Stimulated activated CD4-positive, alpha-beta T cell treated with anti-CD3 and anti-CD28 coated beads, Interleukin-4, amount 100 ng/mL, for 4 hours (primary cell): ENCODE data around the gene MATN3.

Experiments
- DNase-seq, 2 experiments: peaks; one replicate each; pipeline ENCODE4 v3.0.0-alpha.2; 2020

The MATN3 gene

GRCh38 chr2:19993731-19994130 lies 18.7 kb downstream of the MATN3 start:
- DNase-seq, result no peak

DNA sequence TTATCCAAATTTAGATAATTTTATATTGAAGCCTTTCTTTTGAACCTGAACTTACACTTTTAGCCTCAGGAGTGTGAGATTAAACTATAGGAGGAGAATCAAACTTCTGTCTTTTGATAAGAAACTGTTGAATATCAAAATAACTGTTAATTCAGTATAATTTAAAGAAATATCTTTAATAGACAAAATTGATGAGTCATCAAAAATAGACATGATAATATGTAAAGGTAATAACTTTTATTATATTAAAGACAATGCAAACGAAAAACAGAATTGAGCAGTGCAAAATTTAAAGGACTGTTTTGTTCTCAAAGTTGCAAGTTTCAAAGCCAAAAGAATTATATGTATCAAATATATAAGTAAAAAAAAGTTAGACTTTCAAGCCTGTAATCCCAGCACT lies 20.6 kb downstream of the MATN3 start:
- no peak for DNase-seq

- no peak for DNase-seq
Observed at GRCh38 chr2:19990416-19990728, 22.1 kb downstream of the MATN3 start.

- DNase-seq, result peak; percentile 87 to 94
Observed at GRCh38 chr2:19989667-19990415, 22.6 kb downstream of the MATN3 start, which contains the start of gene WDR35. WDR35 (minus strand) TSS chr2:19990105; CDS start chr2:19990015, 90 bp downstream.

DNA sequence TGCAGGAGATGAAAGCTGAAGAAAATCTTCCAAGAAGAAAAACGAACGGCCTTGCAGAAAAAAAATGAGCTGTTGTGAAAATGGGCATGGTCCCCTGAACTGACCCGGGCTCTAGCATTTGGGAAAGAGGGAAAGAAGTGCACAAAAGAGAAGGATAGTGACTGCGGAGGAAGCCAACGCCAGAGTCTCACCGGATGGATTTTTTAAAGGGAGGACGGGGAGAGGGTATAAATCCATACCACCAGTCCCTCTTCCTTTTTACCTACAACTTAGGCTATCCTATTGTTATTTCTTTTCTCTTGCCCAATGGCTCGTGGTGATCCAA lies 23.2 kb downstream of the MATN3 start:
- no peak for DNase-seq

DNA sequence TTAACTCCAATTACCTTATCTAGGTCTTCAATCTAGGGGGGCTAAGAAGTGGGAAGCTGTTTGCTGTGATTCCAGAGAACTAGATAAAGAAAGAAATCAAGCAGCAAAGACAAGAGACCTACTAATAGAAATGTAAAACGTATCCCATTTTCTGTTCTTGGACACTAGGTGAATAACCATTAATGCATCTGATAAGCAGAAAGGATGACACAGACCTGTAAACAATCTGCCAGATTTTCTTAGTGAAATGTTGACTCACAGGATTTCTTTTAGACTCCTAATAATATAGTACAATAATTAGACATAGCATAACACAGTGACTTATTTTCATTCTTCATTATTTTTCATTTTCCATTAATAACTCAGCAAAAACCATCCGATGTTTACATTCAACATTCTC lies 23.9 kb downstream of the MATN3 start:
- DNase-seq, result no peak

GRCh38 chr2:19987936-19988335 lies 24.5 kb downstream of the MATN3 start:
- DNase-seq, result no peak

DNA sequence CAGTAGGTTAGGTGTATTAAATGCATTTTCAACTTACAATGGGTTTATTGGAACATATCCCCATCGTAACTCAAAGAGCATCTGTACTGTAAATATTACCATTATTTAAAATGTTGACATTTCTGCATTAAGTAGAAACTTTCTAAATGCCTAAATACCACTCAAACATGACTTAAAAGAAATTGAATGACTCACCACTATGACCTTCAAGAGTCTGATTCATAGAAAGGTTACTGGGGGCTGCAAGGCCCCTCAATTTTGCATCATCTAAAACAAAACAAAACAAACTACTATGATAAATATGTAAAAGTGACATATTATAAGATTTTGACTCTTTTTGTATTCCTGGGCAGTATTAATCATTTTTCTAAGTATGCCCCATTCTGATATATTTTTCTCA lies 30.2 kb downstream of the MATN3 start:
- DNase-seq, result no peak

- DNase-seq, result no peak
Observed at GRCh38 chr2:19979932-19980331, 32.5 kb downstream of the MATN3 start.

GRCh38 chr2:19973466-19973865 lies 39.0 kb downstream of the MATN3 start:
- DNase-seq, result no peak

DNA sequence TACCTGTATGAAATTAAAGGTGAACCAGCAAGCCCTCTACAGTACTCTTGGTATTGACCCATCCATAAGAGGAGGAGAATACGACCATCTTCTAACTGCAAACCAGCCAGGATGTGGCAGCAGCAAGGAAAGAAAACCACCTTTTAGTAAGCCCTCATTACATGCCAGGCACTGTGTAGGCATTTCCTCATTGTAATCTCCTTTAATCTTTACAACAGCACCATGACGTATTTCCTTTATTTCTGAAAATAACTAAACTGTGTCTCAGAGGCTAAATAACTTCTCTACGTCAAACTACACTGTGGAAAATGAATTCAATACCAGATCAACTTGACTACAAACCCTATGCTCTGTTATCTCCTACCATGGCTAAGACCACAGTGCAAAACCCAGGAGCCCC lies 40.8 kb downstream of the MATN3 start:
- no peak for DNase-seq

GRCh38 chr2:19963386-19963785 lies 49.1 kb downstream of the MATN3 start:
- no peak for DNase-seq

DNA sequence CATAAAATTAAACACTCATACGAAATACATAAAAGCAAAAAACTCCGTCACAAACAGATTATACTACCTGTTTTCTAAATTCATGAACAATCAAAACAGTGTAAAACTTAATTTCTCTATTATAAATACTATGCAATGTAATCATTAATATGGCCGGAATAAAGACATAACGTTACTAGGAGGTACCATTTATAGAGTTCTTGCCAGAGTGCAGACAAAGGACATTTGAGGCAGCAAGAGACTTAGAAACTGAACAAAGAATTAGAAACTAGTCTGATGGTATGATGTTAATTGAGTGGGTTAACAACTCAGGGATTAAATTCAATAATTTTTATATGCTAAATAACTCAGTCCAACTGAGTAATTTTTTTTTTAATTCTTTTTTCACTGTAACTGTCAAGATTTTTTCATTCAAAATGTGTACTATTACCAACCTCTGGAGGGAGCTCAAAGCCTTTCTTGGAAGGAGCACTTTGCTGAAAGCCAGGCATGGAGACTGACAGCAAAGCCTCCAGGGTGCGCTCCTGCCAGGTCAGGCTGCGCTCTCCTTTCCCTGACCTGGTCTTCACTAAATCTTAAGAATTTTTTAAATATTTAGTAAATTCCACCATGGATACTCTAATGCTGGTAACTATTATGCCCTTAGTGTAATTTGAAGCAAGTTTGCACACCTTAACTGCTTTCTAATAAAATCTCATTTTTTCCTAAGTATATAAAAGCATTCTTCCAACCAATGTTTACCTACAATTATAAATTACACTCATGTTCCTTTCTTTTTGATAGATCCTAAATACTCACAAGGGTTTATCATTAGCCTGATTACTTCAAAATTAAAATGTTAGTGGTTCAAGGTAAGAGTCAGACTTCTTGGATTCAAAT lies 56.7 kb downstream of the MATN3 start:
- peak; percentile 17 to 28 for DNase-seq

GRCh38 chr2:19949071-19949470 lies 63.4 kb downstream of the MATN3 start:
- DNase-seq, result no peak

GRCh38 chr2:19947184-19947940 lies 65.1 kb downstream of the MATN3 start:
- DNase-seq, result no peak

DNA sequence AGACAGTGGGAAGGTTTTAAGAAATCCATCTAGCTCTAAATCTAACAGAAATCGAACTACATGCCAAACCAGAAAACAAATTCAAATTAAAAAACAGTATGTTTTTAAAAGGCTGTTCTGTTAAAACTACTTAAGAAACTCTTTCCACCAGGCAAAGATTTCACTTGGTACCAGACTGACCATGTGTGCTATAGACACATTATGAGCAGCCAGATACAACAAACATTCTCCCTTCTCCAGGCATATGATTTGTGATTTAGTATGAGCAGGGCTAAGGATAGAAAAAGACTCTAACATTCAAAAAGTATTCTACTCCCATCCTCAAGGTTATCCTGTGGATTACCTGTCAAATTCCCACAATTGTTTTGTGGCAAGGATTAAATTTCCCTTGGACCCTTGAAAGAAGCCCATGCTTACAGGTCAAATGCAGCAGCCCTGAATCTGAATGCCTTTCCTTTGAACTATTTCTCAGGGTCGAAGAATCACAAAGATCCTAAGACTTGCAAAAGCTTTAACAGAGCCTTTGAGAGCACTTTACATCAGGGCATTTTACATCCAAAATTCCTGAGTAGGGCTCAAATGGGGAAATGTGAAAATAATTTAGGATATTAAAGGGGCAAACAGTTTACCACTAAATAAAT lies 68.1 kb downstream of the MATN3 start:
- DNase-seq, result no peak

DNA sequence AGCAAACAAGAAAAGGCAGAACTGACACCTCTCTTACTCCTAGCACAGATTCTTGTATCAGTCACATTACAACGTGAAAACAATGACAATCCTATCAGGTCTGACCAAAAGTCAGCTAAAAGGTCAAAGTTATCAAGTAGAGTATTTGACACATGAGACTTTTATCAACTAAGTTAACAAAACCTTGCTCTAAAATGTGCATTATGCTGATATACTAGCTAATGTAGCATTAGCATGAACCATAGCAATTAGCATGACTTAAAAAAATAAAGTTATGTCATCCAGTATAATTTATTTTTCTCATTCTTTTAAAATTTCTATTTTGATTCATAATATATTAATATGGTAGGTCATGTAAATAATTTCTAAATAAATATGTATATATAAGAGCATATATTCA lies 69.3 kb downstream of the MATN3 start:
- no peak for DNase-seq

GRCh38 chr2:19942199-19942598 lies 70.3 kb downstream of the MATN3 start:
- no peak for DNase-seq
